HS-5 (cell line): ENCODE data around the gene CADPS2.
"Not testable (repeated sequence)": the region's sequence is repeated elsewhere in the genome, so short reads cannot be mapped to it uniquely, and the experiment has no call there.

Experiments used
- DNase-seq: peaks from one replicate; pipeline ENCODE4 v3.0.0-alpha.2; 2012; ENCODE audit warnings: low read depth

The CADPS2 gene

DNA sequence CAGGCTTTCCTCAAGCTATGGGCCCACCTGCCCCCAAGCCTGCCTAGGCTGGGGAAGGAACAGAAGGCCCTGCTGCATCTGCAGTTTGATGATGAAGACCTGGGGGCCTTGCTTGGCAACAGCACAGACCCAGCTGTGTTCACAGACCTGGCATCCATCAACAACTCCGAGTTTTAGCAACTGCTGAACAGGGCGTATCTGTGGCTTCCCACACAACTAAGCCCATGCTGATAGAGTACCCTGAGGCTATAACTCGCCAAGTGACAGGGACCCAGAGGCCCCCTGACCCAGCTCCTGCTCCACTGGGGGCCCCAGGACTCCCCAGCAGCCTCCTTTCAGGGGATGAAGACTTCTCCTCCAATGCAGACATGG is 36.3 kb downstream of the CADPS2 start:
- DNase-seq = no peak

DNA sequence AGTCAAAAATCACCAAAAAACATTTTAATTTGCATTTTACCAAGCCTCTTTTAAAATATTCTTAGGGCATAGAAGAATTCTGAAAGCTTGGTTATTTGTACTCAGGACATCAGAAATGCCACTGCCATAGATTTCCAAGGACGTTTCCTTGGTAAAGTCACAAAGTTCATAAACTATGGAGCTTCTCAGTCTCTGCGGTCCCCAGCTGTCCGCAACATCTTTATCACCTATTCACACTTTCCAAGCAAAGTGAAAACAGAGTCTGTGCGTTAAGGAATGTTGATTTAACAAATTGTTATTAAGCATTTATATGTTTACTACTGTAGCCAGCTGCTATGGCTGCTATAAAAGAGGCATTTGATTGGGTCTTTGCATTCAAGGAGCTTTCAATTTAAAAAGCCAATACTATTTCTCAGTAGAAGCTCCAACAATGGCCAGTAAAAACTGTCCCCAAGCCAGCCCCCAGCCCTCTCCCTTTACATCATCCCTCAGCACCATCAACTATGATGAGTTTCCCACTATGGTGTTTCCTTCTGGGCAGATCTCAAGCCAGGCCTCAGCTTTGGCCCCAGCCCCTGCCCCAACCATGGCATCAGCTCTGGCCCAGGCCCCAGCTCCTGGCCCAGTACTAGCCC is 36.8 kb downstream of the CADPS2 start:
- no peak for DNase-seq

DNA sequence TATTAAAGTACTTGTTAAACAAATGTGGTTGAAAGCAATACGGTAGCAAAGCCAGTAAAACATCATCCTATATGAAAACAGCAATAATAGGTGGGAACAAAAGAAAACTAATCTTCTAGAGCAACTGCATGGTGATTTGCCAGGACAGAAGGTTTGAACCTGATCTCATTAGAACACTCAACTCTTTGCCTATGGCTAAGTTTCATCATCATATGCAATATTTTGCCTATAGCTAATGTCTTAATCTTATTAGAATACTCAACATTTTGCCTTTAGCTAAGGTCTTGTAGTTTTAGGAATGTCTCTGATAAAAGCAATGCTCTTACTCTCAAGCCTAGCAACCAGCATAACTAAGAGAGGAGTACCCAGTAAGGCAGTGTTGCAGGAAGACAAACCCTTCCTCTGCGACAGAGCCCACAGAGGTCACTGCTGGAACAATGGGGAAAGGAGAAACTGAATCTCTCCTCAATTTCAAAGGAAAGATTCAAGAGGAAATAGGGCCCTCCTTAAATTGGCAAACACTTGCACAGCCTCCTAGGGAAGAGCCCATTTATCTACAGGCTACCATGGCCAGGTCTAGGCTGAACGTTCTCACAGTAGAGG is 38.3 kb downstream of the CADPS2 start:
- DNase-seq = no peak

DNA sequence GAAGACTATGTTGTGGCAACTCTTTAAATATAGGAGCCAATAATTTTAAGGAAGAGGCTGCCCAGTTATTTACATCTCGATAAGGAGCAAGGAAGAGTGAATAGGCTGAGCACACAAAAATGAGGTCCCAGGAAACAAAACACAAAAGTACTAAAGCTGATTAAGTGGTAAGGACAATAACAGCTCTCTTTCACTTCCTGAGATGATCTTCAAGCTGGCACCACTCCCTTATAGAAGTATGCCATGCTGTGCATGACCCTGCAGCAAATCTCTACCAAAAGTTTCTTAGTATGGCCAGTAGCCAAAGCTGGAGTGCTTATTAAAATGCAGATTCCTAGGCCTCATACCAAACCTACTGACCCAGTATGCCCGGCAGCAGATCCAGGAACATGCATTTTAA is 39.7 kb downstream of the CADPS2 start:
- DNase-seq = no peak

DNA sequence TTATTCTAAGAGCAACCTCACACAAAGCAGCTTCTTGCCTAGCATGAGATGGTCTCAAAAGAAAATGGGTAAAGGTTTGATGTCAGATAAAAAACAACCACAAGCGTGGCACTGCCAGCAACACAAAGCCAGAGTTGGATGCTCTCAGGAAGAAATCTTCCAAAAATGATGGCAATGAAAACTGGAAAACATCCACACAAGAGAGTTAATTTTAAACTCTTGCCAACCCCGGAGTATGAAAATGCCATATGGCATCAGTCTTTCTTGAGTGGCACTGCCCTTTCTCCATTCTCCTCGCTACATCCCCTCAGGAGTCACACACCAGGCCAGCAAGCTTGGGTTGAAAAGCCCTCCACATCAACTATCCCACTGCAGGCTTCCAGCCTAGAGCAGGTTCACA is 41.0 kb downstream of the CADPS2 start:
- no peak for DNase-seq

DNA sequence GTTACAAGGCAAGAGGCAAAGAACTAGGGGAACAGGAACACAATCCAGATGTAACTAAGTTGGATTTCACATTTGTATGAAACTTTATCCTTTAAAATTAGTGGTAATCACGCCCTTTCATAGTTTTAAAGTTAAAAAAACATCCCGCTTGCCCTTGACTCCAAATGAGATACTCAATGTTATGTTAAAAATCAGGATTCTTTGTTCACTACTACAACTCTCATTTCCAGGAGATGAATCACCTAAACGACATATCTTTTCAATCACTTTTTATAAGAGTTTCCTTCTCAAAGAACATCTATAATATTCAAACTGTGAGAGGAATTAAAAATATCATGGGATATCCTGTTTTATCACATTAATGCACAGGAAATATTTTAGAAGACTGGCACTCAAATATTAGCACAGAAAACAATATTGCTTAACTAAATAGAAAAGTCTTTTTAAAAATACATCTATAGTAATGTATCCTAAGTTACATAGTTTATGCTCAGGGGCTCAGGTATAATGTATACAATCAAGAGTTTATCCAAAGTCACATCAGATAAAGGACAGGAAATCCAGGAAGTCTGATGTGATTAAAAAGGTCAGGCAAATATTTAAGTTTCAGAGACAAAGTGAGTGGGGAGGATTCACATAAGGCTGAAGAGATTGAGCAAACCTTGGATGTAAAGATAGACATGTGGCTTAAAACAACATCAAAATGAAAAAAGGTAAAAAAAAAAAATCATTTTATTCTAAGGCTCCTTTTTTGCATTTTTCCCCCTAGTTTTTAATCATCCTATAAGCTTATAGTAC is 41.9 kb downstream of the CADPS2 start:
- no peak for DNase-seq

DNA sequence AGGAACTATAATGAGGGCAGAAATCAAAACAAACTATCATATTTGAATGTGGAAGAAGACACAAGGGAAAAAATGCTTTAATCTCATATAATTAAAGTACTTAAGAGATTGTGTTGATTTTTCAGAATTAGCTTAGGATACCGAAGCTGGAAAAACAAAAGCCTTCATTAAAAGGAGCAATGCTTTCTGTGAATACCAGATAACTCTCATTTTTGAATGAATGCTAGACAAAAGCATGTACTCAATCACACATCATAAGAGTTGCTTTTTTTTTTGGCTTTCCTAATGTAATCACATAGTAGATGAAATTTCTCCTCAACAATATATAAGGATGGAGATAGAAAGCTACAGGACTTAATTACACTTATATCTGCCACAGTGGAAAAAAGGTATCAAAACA is 43.3 kb downstream of the CADPS2 start:
- no peak for DNase-seq

DNA sequence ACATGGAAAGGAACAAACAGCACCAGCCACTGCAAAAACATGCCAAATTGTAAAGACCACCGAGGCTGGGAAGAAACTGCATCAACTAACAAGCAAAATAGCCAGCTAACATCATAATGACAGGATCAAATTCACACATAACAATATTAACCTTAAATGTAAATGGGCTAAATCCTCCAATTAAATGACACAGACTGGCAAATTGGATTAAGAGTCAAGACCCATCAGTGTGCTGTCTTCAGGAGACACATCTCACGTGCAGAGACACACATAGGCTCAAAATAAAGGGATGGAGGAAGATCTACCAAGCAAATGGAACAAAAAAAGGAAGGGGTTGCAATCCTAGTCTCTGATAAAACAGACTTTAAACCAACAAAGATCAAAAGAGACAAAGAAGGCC is 50.0 kb downstream of the CADPS2 start:
- not testable (repeated sequence) for DNase-seq

DNA sequence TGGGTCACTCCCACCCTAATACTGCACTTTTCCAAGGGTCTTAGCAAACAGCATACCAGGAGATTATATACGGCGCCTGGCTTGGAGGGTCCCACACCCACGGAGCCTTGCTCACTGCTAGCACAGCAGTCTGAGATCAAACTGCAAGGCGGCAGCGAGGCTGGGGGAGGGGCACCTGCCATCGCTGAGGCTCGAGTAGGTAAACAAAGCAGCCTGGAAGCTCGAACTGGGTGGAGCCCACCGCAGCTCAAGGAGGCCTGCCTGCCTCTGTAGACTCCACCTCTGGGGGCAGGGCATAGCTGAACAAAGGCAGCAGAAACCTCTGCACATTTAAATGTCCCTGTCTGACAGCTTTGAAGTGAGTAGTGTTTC is 51.7 kb downstream of the CADPS2 start:
- not testable (repeated sequence) for DNase-seq

DNA sequence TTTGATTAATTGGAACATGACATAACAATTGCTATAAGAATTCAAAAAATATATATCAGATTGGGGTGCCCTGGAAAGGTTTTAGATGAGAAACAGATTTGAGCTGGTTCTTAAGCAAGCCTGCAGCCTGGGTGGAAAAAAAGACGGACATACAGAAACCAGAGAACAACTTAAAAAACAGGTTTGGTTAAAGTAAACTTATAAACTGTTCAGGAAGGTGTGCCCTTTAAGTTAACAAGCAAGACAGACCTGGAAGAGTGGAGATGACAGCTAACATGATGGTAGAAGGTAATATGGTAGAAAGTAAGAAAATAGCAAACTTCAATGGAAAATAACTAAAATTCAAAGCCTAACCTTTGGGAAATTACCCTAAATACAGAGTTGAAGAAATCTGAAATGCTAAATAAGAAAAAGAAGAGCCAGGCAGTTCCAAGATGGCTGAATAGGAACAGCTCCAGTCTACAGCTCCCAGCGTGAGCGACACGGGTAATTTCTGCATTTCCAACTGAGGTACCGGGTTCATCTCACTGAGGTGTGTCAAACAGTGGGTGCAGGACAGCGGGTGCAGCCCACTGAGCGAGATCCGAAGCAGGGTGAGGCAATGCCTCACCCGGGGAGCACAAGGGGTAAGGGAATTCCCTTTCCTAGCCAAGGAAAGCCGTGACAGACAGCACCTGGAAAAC is 52.2 kb downstream of the CADPS2 start:
- DNase-seq = no peak

DNA sequence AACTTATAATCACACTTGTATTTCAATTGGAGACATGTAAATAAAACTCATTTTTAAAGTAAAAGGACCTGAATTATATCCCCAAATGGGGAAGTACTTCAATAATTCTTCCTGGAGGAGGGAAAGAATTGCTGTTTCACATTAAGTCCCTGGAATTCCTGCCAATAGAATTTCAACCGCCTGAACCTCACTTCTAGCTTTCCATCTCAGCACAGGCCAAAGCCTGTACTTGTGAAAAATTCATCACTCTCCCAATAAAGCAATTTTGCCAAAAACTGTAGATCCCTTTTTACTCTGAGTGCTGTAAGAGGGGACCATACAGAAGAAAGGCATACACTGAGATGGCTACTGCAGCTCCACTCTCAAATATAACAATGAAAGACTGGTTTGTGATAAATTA is 54.8 kb downstream of the CADPS2 start:
- DNase-seq = no peak

DNA sequence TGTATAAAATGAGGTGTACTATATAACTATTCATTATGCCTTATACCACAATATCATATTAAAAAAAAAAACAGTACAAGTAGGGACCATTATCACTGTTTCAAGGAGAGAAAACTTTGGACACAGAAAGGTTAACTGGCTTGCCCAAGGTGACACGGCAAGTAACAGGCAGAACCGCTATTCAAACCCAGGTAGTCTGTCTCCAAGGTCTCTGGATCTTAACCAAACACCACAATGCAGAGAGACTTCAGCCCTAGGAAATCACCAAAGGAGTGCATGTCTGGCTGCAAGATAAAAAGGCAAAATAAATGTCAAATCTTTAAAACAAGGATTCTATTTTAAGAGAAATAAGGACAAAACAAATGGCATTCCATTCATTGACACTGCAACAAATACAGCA is 56.3 kb downstream of the CADPS2 start:
- no peak for DNase-seq

DNA sequence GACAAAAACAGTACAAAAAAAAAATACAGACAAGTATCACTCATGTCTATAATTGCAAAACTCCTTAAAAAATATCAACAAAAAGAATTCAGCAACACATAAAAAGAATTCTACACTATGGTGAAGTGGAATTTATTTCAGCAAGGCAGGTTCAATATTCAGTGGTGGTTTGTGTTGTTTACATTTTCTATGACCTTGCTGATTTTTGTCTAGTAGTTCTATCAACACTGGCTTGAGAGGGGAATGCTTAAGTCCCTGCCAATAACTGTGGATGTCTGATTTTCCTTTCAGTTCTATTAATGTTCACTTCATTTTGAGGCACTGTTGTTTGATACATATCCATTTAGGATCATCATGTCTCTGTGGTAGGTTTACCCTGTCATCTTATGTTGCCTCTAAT is 58.5 kb downstream of the CADPS2 start:
- no peak for DNase-seq

DNA sequence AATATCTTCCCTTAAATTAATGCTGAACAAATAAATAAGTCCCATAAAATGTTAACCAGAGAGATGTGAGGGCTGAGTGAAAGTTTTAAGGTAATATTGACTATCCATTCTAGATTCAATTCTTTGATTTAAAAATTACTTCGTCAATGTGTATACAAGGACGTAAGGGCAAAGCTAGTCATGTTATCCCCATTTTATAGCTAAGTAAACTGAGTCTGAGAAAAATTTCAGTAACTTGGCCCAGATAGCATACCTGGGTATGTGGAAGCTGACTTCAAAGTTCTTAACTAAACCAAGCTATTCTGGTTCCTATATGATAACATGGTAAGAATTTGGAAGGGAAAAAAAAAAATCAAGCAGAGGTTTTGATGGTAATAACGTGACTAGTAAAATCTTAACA is 72.4 kb downstream of the CADPS2 start:
- DNase-seq = no peak

DNA sequence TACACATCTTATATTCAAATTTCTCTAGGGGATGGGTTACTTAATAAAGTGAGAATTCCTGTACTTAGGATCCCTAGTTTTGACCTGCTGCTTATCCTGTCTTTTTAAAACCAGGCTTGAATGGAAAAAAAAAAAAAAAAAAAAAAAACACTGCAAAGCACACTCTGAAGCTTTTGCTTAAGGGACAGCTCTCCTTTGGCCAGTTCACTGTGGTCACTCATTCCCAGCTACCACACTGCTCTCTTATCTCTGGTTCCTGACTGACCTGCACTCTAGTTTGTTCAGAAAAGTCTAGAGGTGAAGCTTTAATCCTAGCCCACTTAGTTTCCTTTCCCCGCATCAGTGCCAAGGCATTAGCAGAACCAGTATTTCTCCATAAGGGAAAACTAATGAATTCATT is 82.4 kb downstream of the CADPS2 start:
- DNase-seq = no peak

DNA sequence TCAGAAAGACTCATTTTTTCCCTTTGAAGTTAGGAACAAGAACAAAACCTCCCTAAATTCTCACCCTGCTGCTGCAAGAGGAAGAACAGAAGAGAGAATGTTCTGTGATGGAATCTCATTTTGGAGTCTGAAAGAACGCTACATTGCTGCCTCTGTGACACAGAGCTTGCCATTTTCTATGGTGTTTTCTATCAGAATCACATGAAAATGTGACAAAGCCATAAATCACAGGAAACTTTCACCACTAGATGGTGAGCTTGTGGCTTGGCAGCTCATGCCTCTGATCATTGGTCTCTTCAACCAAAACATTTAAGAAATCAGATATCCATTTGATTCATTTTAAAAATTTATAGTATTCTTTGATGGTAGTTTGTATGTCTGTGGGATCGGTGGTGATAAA is 82.9 kb downstream of the CADPS2 start:
- DNase-seq = no peak

DNA sequence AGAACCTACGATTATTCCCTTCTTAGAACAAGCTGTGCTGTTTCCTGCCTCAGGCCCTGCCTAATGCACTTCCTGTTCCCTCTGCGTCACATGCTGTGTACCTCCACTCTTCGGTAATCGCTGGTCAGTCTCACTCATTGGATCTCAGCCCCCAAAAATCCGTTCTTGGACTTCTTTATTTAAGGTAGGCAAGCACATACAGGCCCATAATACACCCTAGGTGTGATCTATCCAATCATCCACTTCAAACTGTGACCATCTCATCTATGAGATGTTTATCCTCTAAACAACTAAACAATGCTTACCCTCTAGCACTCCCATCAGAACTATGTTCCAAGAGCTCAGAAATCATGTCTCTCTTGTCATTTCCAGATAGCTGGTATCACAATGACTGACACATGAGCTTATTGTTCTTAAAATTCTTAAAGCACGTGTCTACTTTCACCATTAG is 83.9 kb downstream of the CADPS2 start:
- no peak for DNase-seq

DNA sequence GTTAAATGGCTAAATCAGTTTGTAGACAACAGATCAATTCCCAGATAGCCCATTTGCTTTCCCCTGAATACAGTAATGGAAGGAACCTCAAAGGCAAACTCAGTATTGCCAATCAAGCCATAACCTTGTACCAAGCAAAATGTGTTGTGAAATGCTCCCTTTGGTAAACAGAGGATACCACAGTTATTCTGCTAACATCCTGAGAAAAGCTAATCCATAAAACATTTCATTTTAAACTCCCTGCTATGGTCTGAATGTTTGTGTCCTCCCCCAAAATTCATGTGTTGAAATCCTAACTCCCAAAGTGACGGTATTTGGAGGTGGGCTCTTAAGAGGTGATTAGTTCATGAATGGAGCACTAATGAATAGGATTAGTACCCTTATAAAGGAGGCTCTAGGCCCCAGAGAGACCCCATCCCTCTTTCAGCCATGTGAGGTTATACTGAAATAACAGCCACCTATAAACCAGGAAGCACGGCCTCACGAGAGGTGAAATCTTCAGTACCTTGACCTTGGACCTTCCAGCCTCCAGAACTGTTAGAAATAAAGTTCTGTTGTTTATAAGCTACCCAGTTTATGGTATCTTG is 94.2 kb downstream of the CADPS2 start:
- DNase-seq = no peak

DNA sequence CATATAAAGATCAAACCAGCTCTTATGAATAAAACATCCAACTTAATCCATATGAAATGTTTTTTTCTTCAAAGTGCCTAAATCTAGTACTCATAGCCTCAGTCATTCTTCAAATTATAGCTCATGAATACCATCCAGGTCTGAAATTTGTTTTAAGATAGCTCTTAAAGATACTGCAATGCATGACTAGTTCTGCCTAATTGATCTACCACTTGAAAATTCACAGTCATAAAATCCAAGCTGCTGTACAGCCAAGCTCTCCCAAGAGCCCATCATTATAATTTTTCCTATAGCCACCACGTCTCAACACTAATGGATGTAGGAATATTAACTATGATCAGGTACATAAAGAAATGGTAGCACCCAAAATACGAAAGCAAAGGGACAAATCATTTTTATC is 95.7 kb downstream of the CADPS2 start:
- no peak for DNase-seq

DNA sequence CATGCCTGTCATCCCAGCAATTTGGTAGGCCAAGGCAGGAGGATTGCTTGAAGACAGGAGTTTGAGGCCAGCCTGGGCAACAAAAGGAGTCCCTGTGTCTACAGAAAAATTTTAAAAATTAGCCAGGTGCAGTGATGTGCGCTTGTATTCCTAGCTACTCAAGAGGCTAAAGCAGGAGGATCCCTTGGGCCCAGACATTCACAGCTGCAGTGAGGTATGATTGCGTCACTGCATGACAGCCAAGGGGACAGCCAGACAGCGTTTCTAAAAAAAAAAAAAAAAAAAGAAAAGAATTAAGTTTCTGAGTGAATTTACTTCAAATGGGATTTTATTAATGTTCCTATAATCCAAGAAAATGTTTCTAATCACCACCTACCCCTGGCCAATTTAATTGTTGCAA is 96.1 kb downstream of the CADPS2 start:
- DNase-seq = no peak

DNA sequence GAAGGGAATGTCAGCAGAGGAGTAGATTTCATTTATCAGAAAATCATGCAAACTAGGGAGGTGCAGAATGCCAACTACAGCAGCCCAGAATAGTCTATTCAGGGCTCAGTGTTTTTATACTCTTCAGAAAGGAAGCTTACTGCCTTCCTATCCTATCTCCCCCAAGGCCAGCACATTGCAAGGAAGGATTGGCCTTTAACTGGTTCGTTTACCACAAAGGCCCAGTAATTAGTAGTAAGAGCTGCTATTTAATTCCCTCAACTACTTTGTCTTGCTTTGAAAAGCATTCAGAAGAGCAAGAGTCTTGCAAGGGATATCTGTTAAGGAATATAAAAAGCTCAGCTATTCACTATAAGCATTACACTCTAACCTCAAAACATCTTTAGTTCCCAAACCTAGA is 97.1 kb downstream of the CADPS2 start:
- no peak for DNase-seq

DNA sequence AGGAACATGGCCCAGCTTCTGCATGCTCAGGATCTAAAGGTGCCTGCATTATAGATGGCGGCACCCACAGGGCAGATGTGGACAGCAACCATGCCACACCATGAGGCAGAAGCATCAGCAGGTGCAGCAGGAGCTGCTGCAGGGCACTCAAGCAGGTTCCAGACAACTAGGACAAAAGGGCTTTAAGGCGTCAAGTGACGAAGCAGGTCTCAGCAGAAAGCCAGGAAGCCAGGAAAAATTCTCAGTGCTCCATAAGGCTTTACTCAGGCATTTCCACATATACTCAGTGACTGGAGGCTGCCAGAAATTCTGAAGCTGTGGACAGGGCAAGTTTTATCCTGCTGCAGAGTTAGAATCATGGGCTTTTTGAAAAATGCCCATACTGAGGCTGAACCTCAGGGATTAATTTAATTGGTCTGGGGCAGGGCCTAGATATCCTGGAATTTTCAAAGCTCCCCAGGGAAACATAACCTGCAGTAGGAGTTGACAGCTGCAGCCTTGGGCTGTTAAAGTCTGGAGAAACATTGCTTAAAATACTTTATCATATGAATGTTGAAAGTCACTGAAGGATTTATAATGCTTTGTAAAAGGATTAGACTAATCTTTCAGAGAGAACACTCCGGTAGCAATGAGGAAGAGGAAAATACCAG is 115.4 kb downstream of the CADPS2 start:
- no peak for DNase-seq
